Stomach smooth muscle (tissue), 2 donors: ENCODE results near the gene RNASEH2B.

Experiments
- H3K27ac ChIP-seq: one replicate; pipeline ENCODE4 v1.7.0; 2013; ENCODE audit warnings: mild to moderate bottlenecking, low read length, inconsistent platforms
- H3K27me3 ChIP-seq, 2 donors: one replicate each; pipeline ENCODE4 v1.7.0; 2013; ENCODE audit warnings: low read length in 2 of 2; ENCODE audit not compliant: insufficient read depth in 2 of 2, control insufficient read depth in 1 of 2
- H3K36me3 ChIP-seq, 2 donors: one replicate each; pipeline ENCODE4 v1.7.0; 2013; ENCODE audit warnings: low read length in 2 of 2; ENCODE audit not compliant: control insufficient read depth in 2 of 2, insufficient read depth in 2 of 2
- H3K4me1 ChIP-seq: one replicate; pipeline ENCODE4 v1.7.0; 2013; ENCODE audit warnings: low read length; ENCODE audit not compliant: control insufficient read depth, insufficient read depth
- H3K4me3 ChIP-seq, 2 donors: one replicate each; pipeline ENCODE4 v1.7.0; 2013; ENCODE audit warnings: low read length in 2 of 2
- H3K9ac ChIP-seq, 2 donors: one replicate each; pipeline ENCODE4 v1.7.0; 2013; ENCODE audit warnings: low read length in 2 of 2, mild to moderate bottlenecking in 1 of 2
- H3K9me3 ChIP-seq, 2 donors: one replicate each; pipeline ENCODE4 v1.7.0; 2013; ENCODE audit warnings: low read length in 2 of 2; ENCODE audit not compliant: control insufficient read depth in 2 of 2
- donor health status: healthy.
- donor health status: Pancreatic carcinoma.

Gene RNASEH2B

DNA sequence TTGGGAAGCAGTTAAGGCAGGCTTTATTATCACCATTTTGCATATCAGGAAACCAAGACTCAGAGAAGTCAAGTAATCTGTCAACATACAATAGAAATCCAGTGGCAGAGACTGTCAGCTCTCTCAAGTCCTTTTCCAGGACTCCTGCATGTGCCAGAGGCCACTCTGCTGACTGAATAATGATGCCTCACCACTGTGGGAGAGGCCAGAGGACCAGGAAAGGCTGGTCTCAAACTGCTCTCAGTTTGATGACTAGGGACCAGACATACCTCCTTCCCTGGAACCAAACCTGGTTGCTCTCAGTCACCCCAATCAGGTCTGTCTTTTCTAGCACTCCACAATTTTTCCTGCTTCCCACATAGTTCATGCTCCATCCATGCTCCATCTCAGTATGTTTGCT is 8.0 kb downstream of the RNASEH2B start:
- H3K9ac ChIP-seq = no peak overlapping the region
- H3K27ac ChIP-seq = no peak overlapping the region

DNA sequence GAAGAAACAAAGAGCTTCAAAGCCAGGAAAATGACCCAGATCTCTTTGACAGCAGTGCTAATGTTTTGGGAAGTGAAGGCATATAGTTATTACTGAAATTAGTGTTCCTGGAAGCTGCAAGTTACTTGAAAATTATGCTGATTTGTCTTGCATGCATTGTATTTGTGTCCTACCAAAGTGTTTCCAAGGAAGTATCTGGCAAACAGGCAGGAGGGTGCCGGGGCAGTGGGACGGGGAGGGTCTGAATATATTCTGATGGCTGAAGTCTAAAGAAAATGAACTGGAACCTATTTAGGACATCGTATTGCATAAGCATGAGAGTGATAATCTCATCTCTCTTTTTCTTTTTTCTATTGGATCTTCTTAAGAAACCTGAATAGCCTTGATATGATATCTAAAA is 9.0 kb downstream of the RNASEH2B start:
- Histone ChIP-seq H3K27me3 (no peaks in the 10 kb centered on the region), H3K27ac (no peak overlapping the region), H3K4me1 (peaks cover 24% of the 10 kb centered on the region), H3K36me3 (no peaks in the 10 kb centered on the region), H3K9me3 (peaks cover under 1 to 4% of the 10 kb centered on the region in 2 donors), H3K4me3 (no peak overlapping the region), H3K9ac (no peak overlapping the region)

More for the DNA sequence above, 8.0 kb downstream of the RNASEH2B start:
- no peaks in the 10 kb centered on the region for H3K27me3 ChIP-seq
- no peaks in the 10 kb centered on the region for H3K9me3 ChIP-seq
- H3K36me3 ChIP-seq = no peaks in the 10 kb centered on the region
- H3K4me1 ChIP-seq = peaks cover 24% of the 10 kb centered on the region
- H3K4me3 ChIP-seq = no peak overlapping the region

DNA sequence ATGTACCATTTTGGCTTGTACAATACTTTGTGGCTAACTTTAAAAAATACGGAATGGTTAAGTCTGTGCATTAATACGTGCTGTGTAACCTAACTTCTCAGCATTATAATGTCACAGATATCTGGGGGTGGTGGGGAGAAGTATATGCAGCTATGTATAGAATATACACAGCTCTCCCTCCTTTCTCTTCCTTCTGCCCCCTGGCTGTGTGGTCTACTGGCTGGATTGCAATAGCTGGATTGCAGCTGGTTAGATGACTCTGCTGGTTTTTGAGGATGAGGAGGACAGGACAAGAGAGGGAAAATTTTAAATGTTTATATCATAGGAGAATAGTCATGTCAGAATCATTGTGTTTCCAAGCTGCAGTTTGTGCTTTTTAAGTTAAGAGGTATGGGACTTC is 9.7 kb downstream of the RNASEH2B start:
- H3K4me3 ChIP-seq = no peak overlapping the region
- no peaks in the 10 kb centered on the region for H3K27me3 ChIP-seq
- H3K36me3 ChIP-seq = no peaks in the 10 kb centered on the region
- no peak overlapping the region for H3K9ac ChIP-seq
- no peak overlapping the region for H3K27ac ChIP-seq
- H3K4me1 ChIP-seq = peaks cover 24% of the 10 kb centered on the region
- H3K9me3 ChIP-seq = peaks cover 5% of the 10 kb centered on the region in 2 donors

DNA sequence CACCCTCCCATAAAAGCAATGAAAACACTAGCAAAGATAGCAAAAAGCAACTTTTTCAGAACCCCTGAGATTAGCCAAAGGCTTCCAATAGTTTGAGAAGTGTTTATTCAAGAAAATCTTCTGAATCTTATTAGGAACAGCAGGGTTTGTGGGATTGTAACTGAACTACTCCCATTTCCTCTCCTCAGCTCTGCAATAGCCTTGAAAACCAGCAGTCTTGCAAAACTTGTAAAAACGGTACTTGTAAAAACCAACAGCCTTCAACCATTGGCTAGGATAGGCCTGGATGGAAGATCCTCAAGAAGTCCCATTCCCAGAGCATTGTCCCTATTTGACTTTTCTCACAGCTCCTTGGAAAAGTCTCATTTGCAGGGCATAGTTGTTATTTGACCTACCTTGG is 12.1 kb downstream of the RNASEH2B start:
- H3K4me1 ChIP-seq = peaks cover 11% of the 10 kb centered on the region
- no peaks in the 10 kb centered on the region for H3K36me3 ChIP-seq
- peaks cover 5 to 10% of the 10 kb centered on the region in 2 donors for H3K9me3 ChIP-seq
- no peak overlapping the region for H3K27ac ChIP-seq
- no peaks in the 10 kb centered on the region for H3K27me3 ChIP-seq
- no peak overlapping the region for H3K9ac ChIP-seq
- H3K4me3 ChIP-seq = no peak overlapping the region

DNA sequence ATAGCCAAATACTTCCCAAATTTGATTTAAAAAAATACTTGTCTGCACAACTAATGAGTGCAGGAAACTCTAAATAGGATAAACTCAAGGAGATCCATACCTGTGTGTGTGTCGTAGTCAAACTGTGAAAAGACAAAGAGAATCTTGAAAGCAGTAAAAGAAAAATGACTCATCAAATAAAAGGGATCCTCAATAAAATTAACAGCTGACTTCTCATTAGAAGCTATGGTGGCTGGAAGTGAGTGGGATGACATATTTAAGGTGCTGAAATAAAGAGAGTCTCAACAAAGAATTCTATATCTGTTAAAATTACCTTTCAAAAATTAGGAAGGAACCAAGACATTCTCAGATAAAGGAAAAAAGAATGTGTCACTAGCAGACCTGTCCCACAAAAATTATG is 13.7 kb downstream of the RNASEH2B start:
- H3K27me3 ChIP-seq = no peaks in the 10 kb centered on the region
- no peak overlapping the region for H3K27ac ChIP-seq
- no peak overlapping the region for H3K9ac ChIP-seq
- no peaks in the 10 kb centered on the region for H3K4me1 ChIP-seq
- no peak overlapping the region for H3K4me3 ChIP-seq
- peaks cover 5 to 10% of the 10 kb centered on the region in 2 donors for H3K9me3 ChIP-seq
- H3K36me3 ChIP-seq = no peaks in the 10 kb centered on the region

DNA sequence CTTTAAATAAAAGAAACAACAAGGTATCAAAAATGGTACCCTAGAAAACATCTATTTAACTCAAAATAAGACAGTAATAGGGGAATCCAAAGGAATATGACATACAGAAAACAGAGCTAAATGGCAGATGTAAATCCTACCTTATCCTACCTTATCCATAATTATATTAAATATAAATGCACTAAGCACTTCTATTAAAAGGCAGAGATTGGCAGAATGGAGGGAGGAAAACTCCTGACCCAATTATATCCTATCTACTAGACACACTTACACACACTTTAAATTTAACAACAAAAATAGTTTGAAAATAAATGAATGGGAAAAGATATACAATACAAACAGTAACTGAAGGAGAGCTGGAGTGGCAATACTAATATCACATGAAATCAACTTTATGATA is 14.4 kb downstream of the RNASEH2B start:
- Histone ChIP-seq H3K4me1 (peaks cover 2% of the 10 kb centered on the region), H3K4me3 (no peak overlapping the region), H3K27me3 (no peaks in the 10 kb centered on the region), H3K9ac (no peak overlapping the region), H3K27ac (no peak overlapping the region), H3K36me3 (no peaks in the 10 kb centered on the region), H3K9me3 (peaks cover 5 to 10% of the 10 kb centered on the region in 2 donors)

DNA sequence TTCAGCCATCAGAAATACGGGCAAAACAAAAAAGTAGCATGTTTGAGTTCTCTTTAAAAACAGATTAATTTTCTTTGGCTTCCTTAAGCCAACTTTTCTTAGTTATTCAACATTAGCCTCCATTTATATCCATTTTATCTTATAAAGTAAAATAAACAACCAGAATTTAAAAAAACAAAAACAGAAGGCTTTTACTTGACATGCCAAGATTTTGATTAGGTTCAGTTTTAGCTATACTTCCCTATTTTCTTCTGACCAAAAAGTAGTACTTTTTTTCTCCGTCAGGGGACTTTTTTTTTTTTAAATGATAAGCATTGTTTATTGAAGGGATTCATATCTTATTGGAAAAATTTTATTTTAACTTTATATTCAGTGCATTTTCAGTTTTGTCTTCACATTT is 18.1 kb downstream of the RNASEH2B start:
- H3K9me3 ChIP-seq = peaks cover 5 to 10% of the 10 kb centered on the region in 2 donors
- peaks cover 8 to 10% of the 10 kb centered on the region in 2 donors for H3K36me3 ChIP-seq

DNA sequence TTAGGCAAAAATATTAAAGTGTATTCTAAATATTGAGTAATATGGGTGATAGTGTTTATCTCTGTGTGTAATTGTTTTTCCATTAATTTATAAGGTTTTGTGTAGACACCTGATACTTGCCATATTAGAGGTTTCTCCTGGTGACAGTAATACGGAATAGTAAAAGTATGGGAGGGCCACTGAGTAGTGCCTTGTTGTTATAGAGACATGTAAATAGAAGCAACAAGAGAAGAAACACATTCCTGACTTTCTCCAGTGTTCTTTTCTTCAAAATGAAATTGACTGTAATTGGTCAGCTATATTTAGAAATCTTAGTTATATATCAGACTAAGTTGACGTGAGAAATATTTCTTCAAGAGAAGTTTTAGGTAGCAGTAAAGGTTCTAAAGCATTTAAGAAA is 18.5 kb downstream of the RNASEH2B start:
- H3K9me3 ChIP-seq = peaks cover 5 to 10% of the 10 kb centered on the region in 2 donors
- no peak overlapping the region for H3K27ac ChIP-seq

More for the DNA sequence above, 18.1 kb downstream of the RNASEH2B start:
- H3K4me3 ChIP-seq = no peak overlapping the region
- H3K9ac ChIP-seq = no peak overlapping the region
- no peaks in the 10 kb centered on the region for H3K27me3 ChIP-seq
- H3K4me1 ChIP-seq = peaks cover 2% of the 10 kb centered on the region
- no peak overlapping the region for H3K27ac ChIP-seq

DNA sequence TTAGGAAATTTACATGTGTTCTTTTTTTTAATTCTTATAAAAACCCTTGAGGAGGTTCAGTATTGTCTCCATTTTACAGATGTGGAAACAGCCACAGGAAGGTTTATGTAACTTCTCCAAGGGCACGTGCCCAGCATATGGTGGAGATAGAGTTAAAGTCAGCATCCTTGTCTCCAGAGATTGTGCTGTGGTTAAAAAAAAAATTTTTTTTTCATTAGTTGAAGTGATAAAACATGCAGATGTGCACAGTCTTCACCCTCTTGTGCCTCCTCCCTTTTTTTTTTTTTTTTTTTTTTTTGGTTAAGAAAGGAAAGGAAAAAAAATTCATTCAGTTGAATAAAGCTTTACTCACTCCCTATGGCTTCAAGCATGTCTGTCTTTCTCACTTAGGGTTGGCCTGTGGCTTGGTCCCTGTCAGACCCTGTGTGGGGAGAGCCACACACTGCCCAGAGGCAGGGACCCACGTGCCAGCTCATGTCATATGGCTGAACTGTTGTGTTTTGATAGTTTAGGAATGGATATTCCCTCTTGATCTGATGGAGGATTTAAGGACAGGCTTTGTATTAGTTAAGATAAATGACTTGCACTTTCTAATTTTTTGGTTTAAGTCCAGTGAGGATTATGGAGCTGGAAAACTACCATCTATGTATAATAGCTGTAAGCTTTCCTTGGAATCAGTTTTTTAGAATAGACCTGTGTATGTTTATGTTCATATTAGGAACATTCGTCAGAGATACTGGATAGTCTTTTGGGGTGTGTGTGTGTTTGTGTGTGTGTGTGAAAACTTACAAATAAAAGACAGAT is 19.3 kb downstream of the RNASEH2B start:
- no peak overlapping the region for H3K27ac ChIP-seq
- peaks cover 11 to 18% of the 10 kb centered on the region in 2 donors for H3K36me3 ChIP-seq
- no peaks in the 10 kb centered on the region for H3K27me3 ChIP-seq
- H3K4me3 ChIP-seq = no peak overlapping the region
- H3K4me1 ChIP-seq = peaks cover 2% of the 10 kb centered on the region
- no peak overlapping the region for H3K9ac ChIP-seq
- peaks cover 0 to 7% of the 10 kb centered on the region in 2 donors for H3K9me3 ChIP-seq

More for the DNA sequence above, 18.5 kb downstream of the RNASEH2B start:
- Histone ChIP-seq H3K4me1 (peaks cover 2% of the 10 kb centered on the region), H3K9ac (no peak overlapping the region), H3K27me3 (no peaks in the 10 kb centered on the region), H3K36me3 (peaks cover 11 to 14% of the 10 kb centered on the region in 2 donors), H3K4me3 (no peak overlapping the region)

DNA sequence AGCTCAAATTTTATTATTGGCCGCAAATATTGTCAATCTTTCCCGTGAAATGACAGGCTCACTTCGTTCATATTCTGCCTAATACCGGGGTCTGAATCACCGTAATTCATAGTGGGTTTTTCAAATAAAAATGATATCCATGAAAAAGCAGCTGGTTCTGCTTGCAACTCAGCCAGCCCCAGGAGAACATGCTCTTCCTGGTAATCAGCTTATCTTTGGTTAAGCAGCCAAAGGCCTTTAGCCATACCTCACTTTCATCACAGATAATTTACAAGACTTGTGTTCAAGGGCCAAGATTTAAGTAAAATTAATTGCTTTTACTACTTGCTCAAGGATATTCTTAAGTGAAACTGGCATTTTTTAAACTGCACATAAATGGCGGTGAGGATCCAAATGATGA is 22.5 kb downstream of the RNASEH2B start:
- H3K27me3 ChIP-seq = no peaks in the 10 kb centered on the region
- H3K36me3 ChIP-seq = peaks cover 24 to 34% of the 10 kb centered on the region in 2 donors
- H3K4me1 ChIP-seq = peaks cover 2% of the 10 kb centered on the region
- H3K4me3 ChIP-seq = no peak overlapping the region
- no peak overlapping the region for H3K9ac ChIP-seq
- H3K27ac ChIP-seq = no peak overlapping the region
- H3K9me3 ChIP-seq = no peaks in the 10 kb centered on the region

DNA sequence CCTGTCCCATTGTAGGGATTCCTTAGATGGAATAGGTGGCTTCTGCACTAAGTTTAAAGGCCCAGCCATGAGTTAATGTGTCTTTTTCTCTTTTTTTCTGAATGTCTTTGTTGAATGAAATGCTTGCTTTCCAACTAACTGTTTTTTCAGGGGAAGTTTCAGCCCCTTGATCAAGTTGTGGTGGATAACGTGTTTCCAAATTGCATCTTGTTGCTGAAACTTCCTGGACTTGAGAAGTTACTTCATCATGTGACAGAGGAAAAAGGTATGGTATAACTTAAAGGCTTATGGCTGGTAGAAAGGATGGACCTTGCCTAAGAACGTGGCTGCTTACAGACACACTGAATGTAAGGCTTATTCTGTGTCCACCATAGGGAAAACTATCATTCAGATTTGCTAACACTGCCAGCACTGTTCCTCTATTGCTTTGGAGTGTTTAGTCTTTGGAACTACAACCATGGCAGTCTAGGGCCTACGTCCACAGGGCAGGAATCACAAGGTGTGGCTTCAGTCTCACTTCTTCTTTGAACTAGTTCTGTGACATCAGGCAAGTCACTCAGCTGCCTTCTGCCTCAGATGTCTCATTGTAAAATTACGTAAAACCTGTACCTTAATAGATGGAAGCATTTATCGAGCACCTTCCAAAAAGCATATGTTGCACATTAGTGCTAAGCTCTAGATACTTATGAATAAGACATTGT is 25.3 kb downstream of the RNASEH2B start:
- Histone ChIP-seq H3K36me3 (peaks cover 26 to 42% of the 10 kb centered on the region in 2 donors), H3K9me3 (no peaks in the 10 kb centered on the region), H3K27ac (no peak overlapping the region), H3K9ac (no peak overlapping the region), H3K4me1 (no peaks in the 10 kb centered on the region), H3K4me3 (no peak overlapping the region), H3K27me3 (no peaks in the 10 kb centered on the region)
